HFF-Myc (cell line): ENCODE results near the gene LAMC2.

ENCODE experiments used
- DNase-seq: peaks from one replicate; pipeline ENCODE4 v3.0.0-alpha.2; 2011; ENCODE audit warnings: low read depth; ENCODE audit errors: extremely low read depth
- H3K4me3 ChIP-seq: replicated peaks from 2 replicates; pipeline ENCODE4 v1.5.1; 2011; ENCODE audit warnings: low read depth, mild to moderate bottlenecking, control low read depth, low read length
- TF ChIP-seq, protein P1 (sequence below): IDR thresholded peaks from 2 replicates; pipeline ENCODE4 v1.5.1; 2012; ENCODE audit warnings: mild to moderate bottlenecking, low read depth, low read length, control low read depth; ENCODE audit errors: missing control alignments

Gene LAMC2

DNA sequence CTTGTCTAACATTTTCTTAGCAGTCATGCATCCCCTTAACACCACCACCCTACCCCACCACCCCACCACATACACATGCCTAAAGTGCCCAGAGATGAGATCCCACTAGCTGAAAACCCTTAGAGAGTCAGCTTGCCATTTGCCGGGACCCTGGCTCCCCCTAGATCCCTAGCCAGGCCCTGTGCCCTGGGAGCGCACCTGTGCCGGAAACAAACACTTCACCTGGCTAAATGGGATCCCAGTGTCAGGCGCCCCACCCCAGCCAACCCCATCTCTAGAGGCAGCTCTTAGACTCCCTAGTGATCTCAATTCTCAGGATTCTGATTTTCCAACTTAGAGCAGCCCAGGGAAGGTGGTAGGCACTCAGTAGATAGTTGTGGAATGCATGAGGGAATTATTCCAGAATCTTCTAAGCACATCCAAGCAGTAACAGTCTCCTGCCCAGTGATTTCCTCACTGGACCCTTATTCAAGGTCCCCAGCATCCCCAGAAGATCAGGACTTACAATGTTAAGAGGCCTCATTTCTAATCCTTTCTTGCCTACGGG lies 105.2 kb downstream of the LAMC2 start:
- TF ChIP-seq, protein P1, sequence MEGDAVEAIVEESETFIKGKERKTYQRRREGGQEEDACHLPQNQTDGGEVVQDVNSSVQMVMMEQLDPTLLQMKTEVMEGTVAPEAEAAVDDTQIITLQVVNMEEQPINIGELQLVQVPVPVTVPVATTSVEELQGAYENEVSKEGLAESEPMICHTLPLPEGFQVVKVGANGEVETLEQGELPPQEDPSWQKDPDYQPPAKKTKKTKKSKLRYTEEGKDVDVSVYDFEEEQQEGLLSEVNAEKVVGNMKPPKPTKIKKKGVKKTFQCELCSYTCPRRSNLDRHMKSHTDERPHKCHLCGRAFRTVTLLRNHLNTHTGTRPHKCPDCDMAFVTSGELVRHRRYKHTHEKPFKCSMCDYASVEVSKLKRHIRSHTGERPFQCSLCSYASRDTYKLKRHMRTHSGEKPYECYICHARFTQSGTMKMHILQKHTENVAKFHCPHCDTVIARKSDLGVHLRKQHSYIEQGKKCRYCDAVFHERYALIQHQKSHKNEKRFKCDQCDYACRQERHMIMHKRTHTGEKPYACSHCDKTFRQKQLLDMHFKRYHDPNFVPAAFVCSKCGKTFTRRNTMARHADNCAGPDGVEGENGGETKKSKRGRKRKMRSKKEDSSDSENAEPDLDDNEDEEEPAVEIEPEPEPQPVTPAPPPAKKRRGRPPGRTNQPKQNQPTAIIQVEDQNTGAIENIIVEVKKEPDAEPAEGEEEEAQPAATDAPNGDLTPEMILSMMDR: no peak
- no peak for DNase-seq
- H3K4me3 ChIP-seq: no peak overlapping the region

- DNase-seq: no peak
- TF ChIP-seq, protein P1: no peak
- H3K4me3 ChIP-seq: no peak overlapping the region
Observed at GRCh38 chr1:183291802-183292514, 105.9 kb downstream of the LAMC2 start.

- TF ChIP-seq, protein P1: no peak
- H3K4me3 ChIP-seq: no peak overlapping the region
Observed at GRCh38 chr1:183293241-183293640, 107.2 kb downstream of the LAMC2 start.

DNA sequence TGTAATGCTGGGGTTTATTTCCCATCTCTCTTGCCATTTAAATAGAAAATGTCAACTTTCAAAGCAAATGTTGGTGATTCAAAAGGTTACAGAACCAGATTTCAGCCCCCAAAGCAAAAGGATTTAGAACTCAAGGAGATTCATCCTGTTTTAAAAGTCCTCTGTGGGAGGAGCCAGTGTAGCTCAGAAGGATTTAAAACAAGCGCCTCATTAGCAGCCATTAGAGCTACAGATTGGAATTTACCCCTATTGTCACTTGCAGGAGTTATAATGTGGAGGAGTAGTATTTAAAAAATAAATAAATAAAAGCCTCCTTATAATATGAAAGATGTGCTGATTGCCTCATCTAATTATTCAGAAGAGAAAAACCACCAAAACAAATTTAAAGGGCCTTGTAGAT lies 107.8 kb downstream of the LAMC2 start:
- DNase-seq: no peak
- H3K4me3 ChIP-seq: no peak overlapping the region
- TF ChIP-seq, protein P1: no peak

More at GRCh38 chr1:183293241-183293640, 107.2 kb downstream of the LAMC2 start:
- DNase-seq: no peak
